Panc1 (cell line): ENCODE measurements around the gene TAB2. TPM values are rescaled to one million over a fixed set of nuclear protein-coding genes. Genes with fewer than 3 reads are reported as not detected.
A peak's percentile ranks its signal among the peaks of the same experiment; 100 is the strongest.

Source experiments
- ATAC-seq: fragments of 200-7000 bp; cut with Tn5 transposase; 2 replicates; pipeline ENCODE4 v1.9.1; 2020; ENCODE audit warnings: mild to moderate bottlenecking, moderate library complexity
- BruUV-seq: library from RNA; stranded (reverse); fragments of 400-500 nt; replicated peaks from 2 replicates; lab custom pipeline; 2021; lab: Mats Ljungman, UMichigan
- CTCF ChIA-PET: fragments of 300-600 bp; sonication (Branson Sonifier 250); formaldehyde crosslinking; loops from one replicate; lab custom pipeline; 2022; ENCODE audit warnings: antibody characterized with exemption; lab: Charles Lee
- POLR2A ChIA-PET: fragments of 300-600 bp; sonication (Branson Sonifier 250); formaldehyde crosslinking; loops from one replicate; lab custom pipeline; 2022; ENCODE audit warnings: antibody characterized with exemption; lab: Charles Lee
- DNase-seq: peaks from one replicate; pipeline ENCODE4 v3.0.0-alpha.2; 2010; ENCODE audit warnings: low read depth, low spot score
- H3K27ac ChIP-seq: 2 replicates; pipeline ENCODE4 v1.5.1; 2011; ENCODE audit warnings: mild to moderate bottlenecking, low read length, inconsistent platforms
- H3K27me3 ChIP-seq: fragments of 200-500 bp; sonication (Bioruptor generic); 2 replicates; pipeline ENCODE4 v1.6.0; 2014; ENCODE audit warnings: low read length, inconsistent platforms; ENCODE audit not compliant: control insufficient read depth, insufficient read depth
- H3K36me3 ChIP-seq: fragments of 200-500 bp; sonication (Bioruptor generic); 2 replicates; pipeline ENCODE4 v1.5.1; 2014; ENCODE audit warnings: inconsistent platforms, mild to moderate bottlenecking, low read length, moderate library complexity; ENCODE audit not compliant: control insufficient read depth, insufficient read depth
- H3K4me1 ChIP-seq: 2 replicates; pipeline ENCODE4 v1.5.1; 2011; ENCODE audit warnings: inconsistent platforms, mild to moderate bottlenecking, low read length, moderate library complexity; ENCODE audit not compliant: control insufficient read depth, insufficient read depth
- H3K4me3 ChIP-seq, 2 experiments: 2 replicates each; pipeline ENCODE4 v1.5.1; 2011 to 2012; ENCODE audit warnings: low read depth in 2 of 2, low read length in 2 of 2, mild to moderate bottlenecking in 2 of 2, inconsistent platforms in 1 of 2, moderate library complexity in 1 of 2
- H3K9me3 ChIP-seq: fragments of 200-500 bp; sonication (Bioruptor generic); 2 replicates; pipeline ENCODE4 v1.5.1; 2014; ENCODE audit warnings: low read depth, mild to moderate bottlenecking, inconsistent platforms, low read length, moderate library complexity; ENCODE audit not compliant: control insufficient read depth, insufficient read depth
- CTCF ChIP-seq: fragments of 450-650 bp; IDR thresholded peaks from 2 replicates; pipeline ENCODE4 v1.5.1; 2017; ENCODE audit warnings: mild to moderate bottlenecking
- POLR2AphosphoS5 ChIP-seq: IDR thresholded peaks from 2 replicates; pipeline ENCODE4 v1.6.1; 2012; ENCODE audit warnings: mild to moderate bottlenecking, low read depth, low read length, moderate library complexity
- SIN3A ChIP-seq: IDR thresholded peaks from 2 replicates; pipeline ENCODE4 v1.6.1; 2012; ENCODE audit warnings: low read depth, mild to moderate bottlenecking, low read length, moderate library complexity, borderline replicate concordance; ENCODE audit not compliant: insufficient read depth
- TCF7L2 ChIP-seq: IDR thresholded peaks from 2 replicates; pipeline ENCODE4 v1.6.1; 2011; ENCODE audit warnings: mild to moderate bottlenecking, low read depth, low read length, inconsistent platforms
- in situ Hi-C: cut with HindIII; loops from 2 replicates; pipeline ENCODE4 v1.10.0; 2016; ENCODE audit warnings: low sequenced_read_pairs, low pct_unique_long_range_greater_than_20kb
- intact Hi-C: fragments of 100-400 bp; cut with micrococcal nuclease; formaldehyde crosslinking; loops from one replicate; pipeline ENCODE4 v1.10.0; 2022; ENCODE audit not compliant: unreplicated experiment
- total RNA-seq: library from RNA; stranded (reverse); gene quantifications from one replicate; pipeline ENCODE4 v1.2.1, GENCODE V29; 2021; ENCODE audit not compliant: unreplicated experiment
- TF ChIP-seq, protein P1 (sequence below), 2 experiments: IDR thresholded peaks; 2 replicates each; pipeline ENCODE4 v1.6.1; 2011 to 2012; ENCODE audit warnings: low read depth in 2 of 2, control low read depth in 1 of 2, low read length in 1 of 2, mild to moderate bottlenecking in 1 of 2, moderate library complexity in 1 of 2; ENCODE audit not compliant: insufficient read depth in 1 of 2

The TAB2 gene
- total RNA-seq, 1 experiment from 2014 or later: 47.2 TPM

GRCh38 chr6:149332602-149333265 is 15.2 kb downstream of the TAB2 start:
- no peak for DNase-seq
- ChIA-PET CTCF (interaction anchor here (0.7 to 1.0 kb wide), 2 partner anchors 12 to 296 kb away, joined by 3 read pairs; no protein-coding TSS in a partner anchor), POLR2A (no interaction called here)

GRCh38 chr6:149333266-149333620 is 15.7 kb downstream of the TAB2 start:
- DNase-seq (no peak), ATAC-seq (no peak)
- TF ChIP-seq CTCF: no peak
- TF ChIP-seq SIN3A: no peak
- no peak for TF ChIP-seq POLR2AphosphoS5
- TF ChIP-seq TCF7L2: no peak
- TF ChIP-seq, protein P1, sequence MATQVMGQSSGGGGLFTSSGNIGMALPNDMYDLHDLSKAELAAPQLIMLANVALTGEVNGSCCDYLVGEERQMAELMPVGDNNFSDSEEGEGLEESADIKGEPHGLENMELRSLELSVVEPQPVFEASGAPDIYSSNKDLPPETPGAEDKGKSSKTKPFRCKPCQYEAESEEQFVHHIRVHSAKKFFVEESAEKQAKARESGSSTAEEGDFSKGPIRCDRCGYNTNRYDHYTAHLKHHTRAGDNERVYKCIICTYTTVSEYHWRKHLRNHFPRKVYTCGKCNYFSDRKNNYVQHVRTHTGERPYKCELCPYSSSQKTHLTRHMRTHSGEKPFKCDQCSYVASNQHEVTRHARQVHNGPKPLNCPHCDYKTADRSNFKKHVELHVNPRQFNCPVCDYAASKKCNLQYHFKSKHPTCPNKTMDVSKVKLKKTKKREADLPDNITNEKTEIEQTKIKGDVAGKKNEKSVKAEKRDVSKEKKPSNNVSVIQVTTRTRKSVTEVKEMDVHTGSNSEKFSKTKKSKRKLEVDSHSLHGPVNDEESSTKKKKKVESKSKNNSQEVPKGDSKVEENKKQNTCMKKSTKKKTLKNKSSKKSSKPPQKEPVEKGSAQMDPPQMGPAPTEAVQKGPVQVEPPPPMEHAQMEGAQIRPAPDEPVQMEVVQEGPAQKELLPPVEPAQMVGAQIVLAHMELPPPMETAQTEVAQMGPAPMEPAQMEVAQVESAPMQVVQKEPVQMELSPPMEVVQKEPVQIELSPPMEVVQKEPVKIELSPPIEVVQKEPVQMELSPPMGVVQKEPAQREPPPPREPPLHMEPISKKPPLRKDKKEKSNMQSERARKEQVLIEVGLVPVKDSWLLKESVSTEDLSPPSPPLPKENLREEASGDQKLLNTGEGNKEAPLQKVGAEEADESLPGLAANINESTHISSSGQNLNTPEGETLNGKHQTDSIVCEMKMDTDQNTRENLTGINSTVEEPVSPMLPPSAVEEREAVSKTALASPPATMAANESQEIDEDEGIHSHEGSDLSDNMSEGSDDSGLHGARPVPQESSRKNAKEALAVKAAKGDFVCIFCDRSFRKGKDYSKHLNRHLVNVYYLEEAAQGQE (IDR thresholded peaks at IDR 0.05; ENCODE audit: insufficient read depth in 1 of 2, low read depth in 2 of 2, low read length in 1 of 2): no peak
- in situ Hi-C loops (no loop called here), intact Hi-C loops (no loop called here)
- Histone ChIP-seq H3K36me3 (no peaks in the 10 kb centered on the region), H3K4me1 (peaks cover 50% of the 10 kb centered on the region), H3K4me3 (no peak overlapping the region), H3K27ac (no peak overlapping the region), H3K9me3 (no peaks in the 10 kb centered on the region), H3K27me3 (no peaks in the 10 kb centered on the region)
- ChIA-PET POLR2A (no interaction called here), CTCF (no interaction called here)
- BruUV-seq: no TSS peak

More at GRCh38 chr6:149332602-149333265, 15.2 kb downstream of the TAB2 start:
- Histone ChIP-seq H3K4me3 (no peak overlapping the region), H3K27ac (no peak overlapping the region), H3K36me3 (no peaks in the 10 kb centered on the region), H3K4me1 (peaks cover 49% of the 10 kb centered on the region), H3K9me3 (no peaks in the 10 kb centered on the region), H3K27me3 (no peaks in the 10 kb centered on the region)
- in situ Hi-C loops (no loop called here), intact Hi-C loops (no loop called here)
- peak; percentile 52; the same call in 1 of the 2 replicates for ATAC-seq
- BruUV-seq: no TSS peak
- TF ChIP-seq, protein P1 (IDR thresholded peaks at IDR 0.05; ENCODE audit: insufficient read depth in 1 of 2, low read depth in 2 of 2, low read length in 1 of 2): no peak
- TF ChIP-seq SIN3A (no peak), TCF7L2 (no peak), CTCF (no peak), POLR2AphosphoS5 (no peak)
